IMR-90 (cell line): ENCODE measurements around the gene PROCA1. TPM values are rescaled to one million over a fixed set of nuclear protein-coding genes. Genes with fewer than 3 reads are reported as not detected.

Experiments used
- ATAC-seq: fragments of 200-7000 bp; cut with Tn5 transposase; 2 replicates; pipeline ENCODE4 v1.9.1; 2020; ENCODE audit warnings: low read depth, mild to moderate bottlenecking, moderate library complexity
- BruUV-seq: library from RNA; stranded (reverse); fragments of 400-500 nt; replicated peaks from 2 replicates; lab custom pipeline; 2021; lab: Mats Ljungman, UMichigan
- CTCF ChIA-PET: fragments of 300-600 bp; formaldehyde crosslinking; extraction: SDS; loops from one replicate; lab custom pipeline; 2021; ENCODE audit warnings: antibody characterized with exemption; lab: Yijun Ruan, JAX
- POLR2A ChIA-PET: fragments of 300-600 bp; sonication (Branson Sonifier 250); formaldehyde crosslinking; loops from one replicate; lab custom pipeline; 2022; ENCODE audit warnings: antibody characterized with exemption; ENCODE audit not compliant: unreplicated experiment; lab: Charles Lee
- DNase-seq: peaks from one replicate; pipeline ENCODE4 v3.0.0; 2013
- H2AFZ ChIP-seq: replicated peaks from 2 replicates; pipeline ENCODE3; 2013; ENCODE audit warnings: low read length, mild to moderate bottlenecking; ENCODE audit not compliant: poor library complexity
- H2AK5ac ChIP-seq: 2 replicates; pipeline ENCODE4 v1.6.1; 2013; ENCODE audit warnings: low read depth, low read length, inconsistent platforms
- H2AK9ac ChIP-seq: replicated peaks from 2 replicates; pipeline ENCODE3; 2013; ENCODE audit warnings: mild to moderate bottlenecking, low read depth, low read length, moderate library complexity; ENCODE audit not compliant: poor library complexity
- H2BK120ac ChIP-seq: 2 replicates; pipeline ENCODE4 v1.6.1; 2013; ENCODE audit warnings: low read depth, low read length, inconsistent platforms
- H2BK15ac ChIP-seq: 3 replicates; pipeline ENCODE4 v1.6.1; 2013; ENCODE audit warnings: low read depth, low read length, inconsistent platforms
- H2BK20ac ChIP-seq: 2 replicates; pipeline ENCODE4 v1.6.1; 2013; ENCODE audit warnings: low read depth, mild to moderate bottlenecking, inconsistent platforms, low read length, moderate library complexity
- H2BK5ac ChIP-seq: 2 replicates; pipeline ENCODE4 v1.6.1; 2013; ENCODE audit warnings: mild to moderate bottlenecking, low read depth, low read length, inconsistent platforms; ENCODE audit not compliant: poor library complexity, severe bottlenecking
- H3K14ac ChIP-seq: replicated peaks from 2 replicates; pipeline ENCODE4 v1.6.1; 2013; ENCODE audit warnings: low read depth, low read length, inconsistent platforms
- H3K18ac ChIP-seq: 2 replicates; pipeline ENCODE4 v1.6.1; 2013; ENCODE audit warnings: low read depth, low read length, control low read depth
- H3K23ac ChIP-seq: 2 replicates; pipeline ENCODE4 v1.6.1; 2013; ENCODE audit warnings: low read depth, low read length, inconsistent platforms
- H3K27ac ChIP-seq: 2 replicates; pipeline ENCODE4 v1.5.1; 2013; ENCODE audit warnings: mild to moderate bottlenecking, control low read depth, low read length; ENCODE audit not compliant: insufficient read depth
- H3K27me3 ChIP-seq: 2 replicates; pipeline ENCODE4 v1.6.1; 2013; ENCODE audit warnings: low read length; ENCODE audit not compliant: control insufficient read depth, insufficient read depth
- H3K36me3 ChIP-seq: 2 replicates; pipeline ENCODE4 v1.6.1; 2013; ENCODE audit warnings: low read length, mixed read lengths; ENCODE audit not compliant: control insufficient read depth, insufficient read depth
- H3K4ac ChIP-seq: 2 replicates; pipeline ENCODE4 v1.6.1; 2013; ENCODE audit warnings: low read depth, low read length, inconsistent platforms
- H3K4me1 ChIP-seq: 2 replicates; pipeline ENCODE4 v1.6.1; 2013; ENCODE audit warnings: low read length, mixed read lengths; ENCODE audit not compliant: control insufficient read depth, insufficient read depth
- H3K4me2 ChIP-seq: 2 replicates; pipeline ENCODE4 v1.6.1; 2013; ENCODE audit warnings: low read depth, mild to moderate bottlenecking, control low read depth, low read length, moderate library complexity
- H3K4me3 ChIP-seq: 2 replicates; pipeline ENCODE4 v1.5.1; 2013; ENCODE audit warnings: low read depth, mild to moderate bottlenecking, control low read depth, low read length, moderate library complexity; ENCODE audit not compliant: insufficient read depth
- H3K56ac ChIP-seq: 2 replicates; pipeline ENCODE4 v1.6.1; 2013; ENCODE audit warnings: low read length, inconsistent platforms; ENCODE audit not compliant: insufficient read depth; ENCODE audit errors: extremely low read depth
- H3K79me1 ChIP-seq, 2 experiments: 2 replicates each; pipeline ENCODE4 v1.6.1; 2013; ENCODE audit warnings: low read length in 2 of 2, inconsistent platforms in 1 of 2, low read depth in 1 of 2
- H3K9ac ChIP-seq: 2 replicates; pipeline ENCODE4 v1.6.1; 2013; ENCODE audit warnings: low read depth, low read length, control low read depth
- H3K9me1 ChIP-seq: 2 replicates; pipeline ENCODE4 v1.6.1; 2013; ENCODE audit warnings: low read length, inconsistent platforms; ENCODE audit not compliant: insufficient read depth
- H3K9me3 ChIP-seq: 2 replicates; pipeline ENCODE4 v1.6.1; 2013; ENCODE audit warnings: low read length; ENCODE audit not compliant: control insufficient read depth, insufficient read depth
- H4K20me1 ChIP-seq: 2 replicates; pipeline ENCODE4 v1.6.1; 2013; ENCODE audit warnings: low read length, inconsistent platforms; ENCODE audit not compliant: insufficient read depth
- H4K5ac ChIP-seq: 2 replicates; pipeline ENCODE4 v1.6.1; 2013; ENCODE audit warnings: mild to moderate bottlenecking, low read depth, low read length, control low read depth
- H4K8ac ChIP-seq, 2 experiments: 2 replicates each; pipeline ENCODE4 v1.6.1; 2013; ENCODE audit warnings: low read depth in 2 of 2, low read length in 2 of 2, control low read depth in 1 of 2, inconsistent platforms in 1 of 2
- H4K91ac ChIP-seq: 2 replicates; pipeline ENCODE4 v1.6.1; 2013; ENCODE audit warnings: low read depth, low read length, inconsistent platforms; ENCODE audit not compliant: insufficient read depth
- BHLHE40 ChIP-seq: fragments of 150-350 bp; IDR thresholded peaks from 2 replicates; pipeline ENCODE4 v1.6.1; 2016; ENCODE audit warnings: mild to moderate bottlenecking, low read depth, low read length
- CEBPB ChIP-seq: IDR thresholded peaks from 2 replicates; pipeline ENCODE4 v1.6.1; 2012; ENCODE audit warnings: low read depth, low read length, improper control_type of control experiment
- CHD1 ChIP-seq: IDR thresholded peaks from 2 replicates; pipeline ENCODE4 v1.6.1; 2012; ENCODE audit warnings: low read depth, low read length, improper control_type of control experiment
- FOS ChIP-seq: fragments of 150-350 bp; IDR thresholded peaks from 2 replicates; pipeline ENCODE4 v1.6.1; 2016; ENCODE audit warnings: low read depth, low read length
- MAFK ChIP-seq: IDR thresholded peaks from 2 replicates; pipeline ENCODE4 v1.6.1; 2012; ENCODE audit warnings: low read depth, low read length, improper control_type of control experiment
- MAZ ChIP-seq: IDR thresholded peaks from 2 replicates; pipeline ENCODE4 v1.6.1; 2012; ENCODE audit warnings: low read depth, mild to moderate bottlenecking, low read length, improper control_type of control experiment, moderate library complexity, borderline replicate concordance
- MXI1 ChIP-seq: IDR thresholded peaks from 2 replicates; pipeline ENCODE4 v1.6.1; 2012; ENCODE audit warnings: low read depth, mild to moderate bottlenecking, low read length, moderate library complexity, borderline replicate concordance
- RCOR1 ChIP-seq: IDR thresholded peaks from 2 replicates; pipeline ENCODE4 v1.6.1; 2012; ENCODE audit warnings: mild to moderate bottlenecking, low read length, improper control_type of control experiment; ENCODE audit not compliant: insufficient replicate concordance
- RFX5 ChIP-seq: IDR thresholded peaks from 2 replicates; pipeline ENCODE4 v1.8.0; 2012; ENCODE audit warnings: low read depth, mild to moderate bottlenecking, low read length, moderate library complexity
- SMC3 ChIP-seq: fragments of 150-350 bp; IDR thresholded peaks from 2 replicates; pipeline ENCODE4 v1.6.1; 2016; ENCODE audit warnings: low read depth, mild to moderate bottlenecking, antibody characterized with exemption, low read length, moderate library complexity
- WGBS, 2 experiments: methylation state at CpG; one replicate each; pipeline versions ENCODE4 v1.1.5 to v1.1.7; 2013; ENCODE audit warnings: missing lambda C conversion rate in 2 of 2; ENCODE audit not compliant: insufficient read length in 1 of 2; ENCODE audit errors: extremely low coverage in 2 of 2; 5-methylcytosine and 5-hydroxymethylcytosine counted together
- dilution Hi-C: fragments of 300-500 bp; cut with HindIII; formaldehyde crosslinking; loops from one replicate; pipeline ENCODE4 v1.14.3; 2018; ENCODE audit warnings: low sequenced_read_pairs; ENCODE audit not compliant: unreplicated experiment
- in situ Hi-C: fragments of 300-500 bp; cut with MboI; formaldehyde crosslinking; loops from 3 replicates; pipeline ENCODE4 v1.14.3; 2019; ENCODE audit warnings: low sequenced_read_pairs, inconsistent platforms, mixed read lengths
- intact Hi-C: fragments of 100-400 bp; cut with micrococcal nuclease; formaldehyde crosslinking; loops from 2 replicates; pipeline ENCODE4 v1.10.0; 2022
- polyA plus RNA-seq, 3 experiments: library from polyadenylated mRNA; depleted of rRNA; stranded (reverse); fragments of >200 nt; gene quantifications; 2 replicates each; pipeline ENCODE4 v1.2.3, GENCODE V29; 2012; ENCODE audit warnings: low replicate concordance in 1 of 3
- total RNA-seq: library from RNA; depleted of rRNA; stranded (reverse); fragments of >200 nt; gene quantifications from 2 replicates; pipeline ENCODE4 v1.2.3, GENCODE V29; 2012
- TF ChIP-seq, protein P1 (sequence below): conservative IDR thresholded peaks from 2 replicates; pipeline ENCODE4 v1.5.1; 2012; ENCODE audit warnings: mild to moderate bottlenecking, low read depth, low read length, improper control_type of control experiment
- TF ChIP-seq, protein P2 (sequence below): fragments of 150-350 bp; IDR thresholded peaks from 2 replicates; pipeline ENCODE4 v1.6.1; 2017; ENCODE audit warnings: mild to moderate bottlenecking, antibody characterized with exemption, low read length, low read depth

The PROCA1 gene
- total and polyA plus RNA-seq, 2 of the 4 experiments (the other 2 are of a cell fraction), result 0.36 to 1.7 TPM

DNA sequence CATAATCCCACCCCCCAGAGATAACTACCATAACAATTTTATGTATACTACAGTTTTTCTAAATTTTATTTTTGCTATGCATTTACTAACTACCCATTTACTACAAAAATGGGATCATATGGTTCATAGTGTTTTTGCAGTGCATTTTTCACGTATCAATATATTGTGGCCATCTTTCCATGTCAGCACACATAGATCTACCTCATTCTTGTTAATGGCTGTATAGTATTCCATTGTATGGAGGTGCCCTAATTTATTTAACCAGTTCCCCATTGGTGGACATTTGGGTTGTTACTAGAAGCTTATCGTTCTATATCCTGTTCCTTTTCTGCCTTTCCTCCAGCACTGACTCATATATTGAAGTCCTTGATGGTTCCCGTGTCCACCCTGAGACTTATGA is 22.7 kb downstream of the PROCA1 start:
- H2BK120ac ChIP-seq, result no peak overlapping the region
- no peaks in the 10 kb centered on the region for H3K4me1 ChIP-seq
- no peak overlapping the region for H3K27ac ChIP-seq
- no peaks in the 10 kb centered on the region; the same call in 1 of the 2 replicates for H4K20me1 ChIP-seq
- H3K4me2 ChIP-seq, result no peak overlapping the region
- no peak overlapping the region for H3K4ac ChIP-seq
- no peak overlapping the region for H2AFZ ChIP-seq
- H2AK5ac ChIP-seq, result no peak overlapping the region
- ChIA-PET CTCF (no interaction called here), POLR2A (no interaction called here)
- H4K8ac ChIP-seq, result no peak overlapping the region
- no peak overlapping the region for H3K23ac ChIP-seq
- BruUV-seq, result no TSS peak
- no peak overlapping the region for H2BK20ac ChIP-seq
- H3K4me3 ChIP-seq, result no peak overlapping the region
- in situ Hi-C loops (no loop called here), dilution Hi-C loops (no loop called here), intact Hi-C loops (no loop called here)
- no CpG with 5 or more reads among the region's 3 CpGs for WGBS, 2 experiments
- H3K14ac ChIP-seq, result no peak overlapping the region
- H3K79me1 ChIP-seq, result peaks cover 0 to 17% of the 10 kb centered on the region in 2 experiments; a peak in 2 of 4 replicates
- no peak overlapping the region for H3K9ac ChIP-seq
- no peak overlapping the region for H2BK5ac ChIP-seq
- H3K27me3 ChIP-seq, result no peaks in the 10 kb centered on the region
- H4K91ac ChIP-seq, result no peak overlapping the region
- no peak overlapping the region for H3K56ac ChIP-seq
- no peaks in the 10 kb centered on the region for H3K9me3 ChIP-seq
- no peak overlapping the region for H3K18ac ChIP-seq
- no peak overlapping the region for H2BK15ac ChIP-seq
- H4K5ac ChIP-seq, result no peak overlapping the region
- no peak for ATAC-seq
- H2AK9ac ChIP-seq, result no peak overlapping the region
- H3K36me3 ChIP-seq, result peaks cover 76% of the 10 kb centered on the region
- H3K9me1 ChIP-seq, result 0 out of 2 replicates have a peak, but pooled peaks cover 3% of the 10 kb centered on the region
- DNase-seq, result no peak
- TF ChIP-seq CHD1 (no peak), RFX5 (no peak), FOS (no peak), MXI1 (no peak), MAFK (no peak), CEBPB (no peak), RCOR1 (no peak), MAZ (no peak), BHLHE40 (no peak), SMC3 (no peak)
- TF ChIP-seq, protein P1, sequence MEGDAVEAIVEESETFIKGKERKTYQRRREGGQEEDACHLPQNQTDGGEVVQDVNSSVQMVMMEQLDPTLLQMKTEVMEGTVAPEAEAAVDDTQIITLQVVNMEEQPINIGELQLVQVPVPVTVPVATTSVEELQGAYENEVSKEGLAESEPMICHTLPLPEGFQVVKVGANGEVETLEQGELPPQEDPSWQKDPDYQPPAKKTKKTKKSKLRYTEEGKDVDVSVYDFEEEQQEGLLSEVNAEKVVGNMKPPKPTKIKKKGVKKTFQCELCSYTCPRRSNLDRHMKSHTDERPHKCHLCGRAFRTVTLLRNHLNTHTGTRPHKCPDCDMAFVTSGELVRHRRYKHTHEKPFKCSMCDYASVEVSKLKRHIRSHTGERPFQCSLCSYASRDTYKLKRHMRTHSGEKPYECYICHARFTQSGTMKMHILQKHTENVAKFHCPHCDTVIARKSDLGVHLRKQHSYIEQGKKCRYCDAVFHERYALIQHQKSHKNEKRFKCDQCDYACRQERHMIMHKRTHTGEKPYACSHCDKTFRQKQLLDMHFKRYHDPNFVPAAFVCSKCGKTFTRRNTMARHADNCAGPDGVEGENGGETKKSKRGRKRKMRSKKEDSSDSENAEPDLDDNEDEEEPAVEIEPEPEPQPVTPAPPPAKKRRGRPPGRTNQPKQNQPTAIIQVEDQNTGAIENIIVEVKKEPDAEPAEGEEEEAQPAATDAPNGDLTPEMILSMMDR, result no peak
- TF ChIP-seq, protein P2, sequence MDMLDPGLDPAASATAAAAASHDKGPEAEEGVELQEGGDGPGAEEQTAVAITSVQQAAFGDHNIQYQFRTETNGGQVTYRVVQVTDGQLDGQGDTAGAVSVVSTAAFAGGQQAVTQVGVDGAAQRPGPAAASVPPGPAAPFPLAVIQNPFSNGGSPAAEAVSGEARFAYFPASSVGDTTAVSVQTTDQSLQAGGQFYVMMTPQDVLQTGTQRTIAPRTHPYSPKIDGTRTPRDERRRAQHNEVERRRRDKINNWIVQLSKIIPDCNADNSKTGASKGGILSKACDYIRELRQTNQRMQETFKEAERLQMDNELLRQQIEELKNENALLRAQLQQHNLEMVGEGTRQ, result no peak
